NCI-H1048 (cell line): ENCODE measurements around the gene KLC1.
"Not testable (repeated sequence)": the region's sequence is repeated elsewhere in the genome, so short reads cannot be mapped to it uniquely, and the experiment has no call there.

ENCODE experiments used
- DNase-seq: peaks from one replicate; lab custom pipeline; 2025; lab: John Stamatoyannopoulos, UW

KLC1 gene

GRCh38 chr14:103690332-103690731 is 61.3 kb downstream of the KLC1 start:
- DNase-seq, result no peak

- DNase-seq, result not testable (repeated sequence)
Observed at GRCh38 chr14:103691655-103692054, 62.6 kb downstream of the KLC1 start.

- no peak for DNase-seq
Observed at GRCh38 chr14:103692159-103692558, 63.1 kb downstream of the KLC1 start.

- no peak for DNase-seq
Observed at GRCh38 chr14:103692871-103693270, 63.9 kb downstream of the KLC1 start.

- DNase-seq, result no peak
Observed at GRCh38 chr14:103693515-103693914, 64.5 kb downstream of the KLC1 start.

GRCh38 chr14:103694572-103695026 is 65.6 kb downstream of the KLC1 start:
- no peak for DNase-seq

- no peak for DNase-seq
Observed at GRCh38 chr14:103695296-103696069, 66.5 kb downstream of the KLC1 start.

GRCh38 chr14:103696070-103696402 is 67.0 kb downstream of the KLC1 start:
- DNase-seq, result no peak

GRCh38 chr14:103696466-103697071 is 67.6 kb downstream of the KLC1 start:
- no peak for DNase-seq

- no peak for DNase-seq
Observed at GRCh38 chr14:103697206-103697602, 68.2 kb downstream of the KLC1 start.

- no peak for DNase-seq
Observed at GRCh38 chr14:103697603-103698379, 68.8 kb downstream of the KLC1 start.

- DNase-seq, result no peak
Observed at GRCh38 chr14:103698380-103699260, 69.6 kb downstream of the KLC1 start.

GRCh38 chr14:103699261-103699661 is 70.2 kb downstream of the KLC1 start:
- no peak for DNase-seq

- DNase-seq, result no peak
Observed at GRCh38 chr14:103699901-103700752, 71.1 kb downstream of the KLC1 start.

GRCh38 chr14:103700753-103701490 is 71.9 kb downstream of the KLC1 start:
- no peak for DNase-seq

- no peak for DNase-seq
Observed at GRCh38 chr14:103702095-103702494, 73.1 kb downstream of the KLC1 start.

GRCh38 chr14:103702497-103703432 is 73.8 kb downstream of the KLC1 start:
- DNase-seq, result no peak

- DNase-seq, result no peak
Observed at GRCh38 chr14:103703433-103704385, 74.7 kb downstream of the KLC1 start.
